ENCODE data around the gene NAA60. TPM values are rescaled to one million over a fixed set of nuclear protein-coding genes. Genes with fewer than 3 reads are reported as not detected.

Gene NAA60
- 10 to 100 TPM; 20.0 to 27.1 TPM for total RNA-seq

DNA sequence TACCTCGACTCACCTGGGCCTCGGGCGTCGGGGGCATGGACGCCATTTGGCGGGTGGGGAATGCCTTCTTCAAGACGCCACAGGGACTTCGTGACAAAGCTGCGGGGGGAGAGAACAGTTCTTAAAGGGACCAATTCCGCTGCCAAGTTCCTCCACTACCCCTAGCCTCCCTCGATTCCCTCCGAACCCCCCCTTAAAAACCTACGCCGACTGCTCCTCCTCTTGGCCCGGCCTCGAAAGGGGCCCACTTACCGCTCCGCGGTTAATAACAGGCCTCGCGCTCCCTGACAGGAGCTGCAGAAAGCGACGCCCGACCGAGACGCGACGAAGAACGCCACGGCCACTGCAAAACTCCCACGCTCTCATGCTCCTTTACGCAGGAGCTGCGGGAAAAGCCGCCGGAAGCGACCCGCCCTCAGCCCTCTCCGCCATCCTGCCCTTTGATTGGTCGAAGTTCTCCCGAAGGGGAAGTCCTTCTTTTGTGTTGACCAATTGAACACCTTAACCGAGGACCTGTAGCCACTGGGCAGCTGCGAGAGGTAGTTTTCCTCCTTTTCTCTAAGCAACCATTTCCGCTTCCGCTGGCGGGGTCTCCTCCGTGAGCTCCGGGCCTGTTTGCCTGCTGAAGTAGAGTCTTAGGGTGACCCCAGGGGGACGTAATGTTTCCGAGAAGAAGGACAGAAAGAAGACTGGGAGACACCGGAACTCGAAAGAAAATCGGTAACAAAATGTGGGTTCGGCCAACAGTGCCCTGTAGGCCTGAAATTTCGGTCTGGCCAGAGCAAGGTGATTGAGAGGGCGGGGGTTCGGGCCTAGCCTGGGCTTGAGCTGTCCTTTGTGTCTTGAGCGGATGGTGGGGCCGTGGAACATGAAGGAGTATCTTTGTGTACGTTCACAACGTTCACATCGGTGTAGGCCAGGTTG is at the start of gene NAA60, which contains the start of gene ZNF597:
Gene NAA60, plus strand, starts transcription at position 573 of the 924 bp plus-strand sequence. CDS start 32,548 bp downstream, outside the sequence.
Gene ZNF597, minus strand, starts transcription at position 397 of the 924 bp plus-strand sequence. Its CDS starts 351 bp downstream, at position 46.
- CTCF ChIA-PET, result interaction anchor here (0.6 to 1.1 kb wide), 5 partner anchors 9 to 128 kb away, joined by 3 to 4 read pairs (median 3); partner anchors contain the start of gene CLUAP1
- H3K27ac Mint-ChIP-seq, result peak within 1 kb of the TSS; percentile 93
- peaks cover 25% of the 10 kb centered on the region for H3K36me3 Mint-ChIP-seq (ENCODE audit: low read depth)
- peaks cover 23% of the 10 kb centered on the region for H3K4me1 Mint-ChIP-seq (ENCODE audit: low read depth)
- peaks cover 9% of the 10 kb centered on the region for H3K9me3 Mint-ChIP-seq
- H3K4me3 Mint-ChIP-seq, result peak within 1 kb of the TSS; percentile 95
- DNase-seq, result peak; percentile 87
- intact Hi-C loops (cut with micrococcal nuclease), result loop anchor here (1.0 to 2.0 kb wide), 3 partner anchors 14 to 79 kb away; partner anchors contain the start of genes ZNF174 and ZSCAN32
- H3K27me3 Mint-ChIP-seq (ENCODE audit: low read depth), result no peaks in the 10 kb centered on the region

DNA sequence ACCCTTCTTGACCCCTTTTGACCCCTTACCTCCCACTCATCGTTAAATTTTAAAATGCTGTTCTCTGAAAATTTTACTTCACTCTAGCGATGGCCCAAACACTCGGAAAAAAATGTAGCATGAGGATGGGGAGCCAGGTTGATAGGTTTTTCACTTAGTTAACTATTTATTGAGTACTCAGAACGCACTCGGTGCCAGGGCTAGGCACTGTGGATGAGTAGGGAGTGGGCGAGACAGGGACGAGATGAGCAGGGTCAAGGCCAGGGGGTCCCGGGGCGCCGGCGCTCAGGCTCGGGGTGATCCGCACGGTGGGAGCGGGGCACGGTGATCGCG is 43.1 kb upstream of the NAA60 start:
- Mint-ChIP-seq H3K36me3 (ENCODE audit: low read depth) (peaks cover 62% of the 10 kb centered on the region), H3K9me3 (peaks cover 22% of the 10 kb centered on the region), H3K4me1 (ENCODE audit: low read depth) (peaks cover 39% of the 10 kb centered on the region), H3K27ac (peak overlapping the region; percentile 31), H3K4me3 (peak overlapping the region; percentile 86), H3K27me3 (ENCODE audit: low read depth) (no peaks in the 10 kb centered on the region)
- DNase-seq, result no peak
- CTCF ChIA-PET, result interaction anchor here (1.0 kb wide), 1 partner anchor 59 kb away, joined by 3 read pairs; no protein-coding TSS in a partner anchor
- intact Hi-C loops (cut with micrococcal nuclease), result loop anchor here (2.0 to 5.0 kb wide), 2 partner anchors 56 to 213 kb away; partner anchors contain the start of gene OR1F1

DNA sequence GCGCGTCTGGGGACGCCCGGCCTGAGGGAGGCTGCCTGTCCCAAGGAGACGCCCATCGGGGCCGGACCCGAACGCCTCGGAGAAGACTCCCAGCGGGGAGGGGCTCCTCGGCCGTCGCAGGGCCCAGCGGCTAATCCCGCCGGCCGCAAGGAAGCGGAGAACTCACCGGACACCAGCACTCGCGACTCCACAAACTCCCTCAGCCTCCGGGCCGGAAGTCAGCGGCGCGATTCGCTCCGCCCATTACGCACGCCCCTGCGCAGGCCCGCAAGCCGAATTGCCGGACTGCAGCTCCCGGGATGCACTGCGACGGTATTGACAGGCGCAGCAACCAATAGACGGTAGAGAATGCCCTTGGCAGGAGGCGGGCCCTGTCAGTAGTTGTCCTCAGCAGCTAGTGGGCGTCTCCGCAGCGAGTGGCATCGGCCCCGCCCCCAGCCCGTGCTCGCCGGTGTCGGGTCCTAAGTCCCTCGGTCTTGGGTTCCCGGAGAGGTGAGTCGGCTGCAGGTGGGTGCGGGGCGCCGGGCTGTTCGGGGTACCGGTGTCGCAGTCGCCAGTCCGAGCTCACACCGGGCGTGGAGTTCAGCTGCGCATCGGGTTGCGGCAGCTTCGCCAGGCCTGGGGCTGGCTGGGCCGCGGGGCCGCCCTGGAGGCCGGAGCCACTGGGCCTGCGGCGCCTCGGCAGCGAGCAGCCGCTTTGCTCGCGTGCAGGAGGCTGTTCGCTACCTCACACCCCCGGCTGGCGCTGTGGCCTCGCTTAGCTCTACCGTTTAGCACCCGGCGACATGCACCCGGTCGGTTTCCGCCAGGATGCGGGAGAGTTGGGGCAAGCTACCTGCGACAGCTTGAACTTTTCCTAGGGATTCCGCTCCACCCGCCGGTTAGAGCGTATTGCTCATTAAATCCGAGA is 42.4 kb upstream of the NAA60 start, which contains the start of the genes ZNF174 and ZSCAN32:
Gene ZNF174, plus strand, starts transcription at position 437 of the 910 bp plus-strand sequence. CDS start 790 bp downstream, outside the sequence.
Gene ZSCAN32, minus strand, starts transcription at position 226 of the 910 bp plus-strand sequence. CDS start 3,447 bp downstream, outside the sequence.
- peaks cover 26% of the 10 kb centered on the region for H3K9me3 Mint-ChIP-seq
- peak; percentile 99 for DNase-seq
- intact Hi-C loops (cut with micrococcal nuclease), result loop anchor here (1.0 to 5.0 kb wide), 9 partner anchors 36 to 267 kb away; partner anchors contain the start of genes NAA60, OR1F1, ZNF200 and ZNF263
- peak within 1 kb of the TSS; percentile 86 for H3K4me3 Mint-ChIP-seq
- no peaks in the 10 kb centered on the region for H3K27me3 Mint-ChIP-seq (ENCODE audit: low read depth)
- H3K27ac Mint-ChIP-seq, result peak within 1 kb of the TSS; percentile 75
- CTCF ChIA-PET, result no interaction called here
- peaks cover 60% of the 10 kb centered on the region for H3K36me3 Mint-ChIP-seq (ENCODE audit: low read depth)
- peaks cover 39% of the 10 kb centered on the region for H3K4me1 Mint-ChIP-seq (ENCODE audit: low read depth)

DNA sequence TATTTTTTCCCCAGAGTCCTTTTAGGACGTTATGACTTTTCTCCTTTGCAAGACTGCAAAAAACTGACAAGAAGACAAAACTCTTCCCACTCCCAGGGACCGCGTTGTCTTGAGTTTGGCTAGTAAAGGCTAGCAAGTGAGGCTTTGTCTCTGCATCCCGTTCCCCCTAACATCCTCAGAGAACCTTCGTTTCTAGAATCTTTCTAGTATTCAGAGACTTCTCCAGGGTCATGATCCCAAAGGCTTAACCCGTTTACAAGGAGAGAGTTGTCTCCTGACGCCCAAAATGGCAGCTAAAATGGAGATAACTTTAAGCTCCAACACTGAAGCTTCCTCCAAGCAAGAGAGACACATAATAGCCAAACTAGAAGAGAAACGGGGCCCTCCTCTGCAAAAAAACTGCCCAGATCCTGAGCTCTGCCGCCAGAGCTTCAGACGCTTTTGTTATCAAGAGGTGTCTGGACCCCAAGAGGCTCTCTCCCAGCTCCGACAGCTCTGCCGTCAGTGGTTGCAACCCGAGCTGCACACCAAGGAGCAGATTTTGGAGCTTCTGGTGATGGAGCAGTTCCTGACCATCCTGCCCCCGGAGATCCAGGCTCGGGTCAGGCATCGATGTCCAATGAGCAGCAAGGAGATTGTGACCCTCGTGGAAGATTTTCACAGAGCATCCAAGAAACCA is 41.6 kb upstream of the NAA60 start:
- CTCF ChIA-PET, result interaction anchor here (0.6 kb wide), 1 partner anchor 39 kb away, joined by 3 read pairs; no protein-coding TSS in a partner anchor
- intact Hi-C loops (cut with micrococcal nuclease), result loop anchor here (1.0 to 5.0 kb wide), 9 partner anchors 37 to 268 kb away; partner anchors contain the start of genes NAA60, OR1F1, ZNF200 and ZNF263
- Mint-ChIP-seq H3K27me3 (ENCODE audit: low read depth) (no peaks in the 10 kb centered on the region), H3K4me3 (peak overlapping the region; percentile 86), H3K9me3 (peaks cover 27% of the 10 kb centered on the region), H3K4me1 (ENCODE audit: low read depth) (peaks cover 32% of the 10 kb centered on the region), H3K27ac (peak overlapping the region; percentile 75), H3K36me3 (ENCODE audit: low read depth) (peaks cover 60% of the 10 kb centered on the region)
- DNase-seq, result no peak

DNA sequence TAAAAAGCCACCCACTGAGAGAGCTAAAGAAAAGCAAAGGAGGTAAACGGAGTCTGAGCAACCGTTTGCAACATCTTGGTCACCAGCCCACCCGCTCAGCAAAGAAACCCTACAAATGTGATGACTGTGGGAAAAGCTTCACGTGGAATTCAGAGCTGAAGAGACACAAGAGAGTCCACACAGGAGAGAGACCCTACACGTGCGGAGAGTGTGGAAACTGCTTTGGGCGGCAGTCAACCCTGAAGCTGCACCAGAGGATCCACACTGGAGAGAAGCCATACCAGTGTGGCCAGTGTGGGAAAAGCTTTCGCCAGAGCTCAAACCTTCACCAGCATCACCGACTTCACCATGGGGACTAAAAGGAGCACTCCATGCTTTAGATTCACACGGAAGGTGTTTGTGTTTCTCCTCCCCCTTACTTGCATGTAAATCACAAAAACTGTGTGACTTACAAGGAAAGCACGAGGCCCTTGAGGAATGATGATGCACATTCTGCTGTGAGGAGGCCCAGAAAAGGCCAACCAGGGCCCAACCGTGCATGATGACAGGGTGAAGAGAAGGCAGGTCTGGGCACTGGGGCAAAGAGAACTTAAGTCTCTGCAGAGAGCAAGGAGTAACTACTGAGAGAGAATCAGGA is 34.8 kb upstream of the NAA60 start:
- H3K4me3 Mint-ChIP-seq, result no peak overlapping the region
- H3K36me3 Mint-ChIP-seq (ENCODE audit: low read depth), result peaks cover 66% of the 10 kb centered on the region
- CTCF ChIA-PET, result interaction anchor here (0.7 kb wide), 1 partner anchor 13 kb away, joined by 4 read pairs; no protein-coding TSS in a partner anchor
- peaks cover 62% of the 10 kb centered on the region for H3K9me3 Mint-ChIP-seq
- DNase-seq, result no peak
- H3K4me1 Mint-ChIP-seq (ENCODE audit: low read depth), result peaks cover 5% of the 10 kb centered on the region
- intact Hi-C loops (cut with micrococcal nuclease), result no loop called here
- H3K27me3 Mint-ChIP-seq (ENCODE audit: low read depth), result no peaks in the 10 kb centered on the region
- H3K27ac Mint-ChIP-seq, result no peak overlapping the region

DNA sequence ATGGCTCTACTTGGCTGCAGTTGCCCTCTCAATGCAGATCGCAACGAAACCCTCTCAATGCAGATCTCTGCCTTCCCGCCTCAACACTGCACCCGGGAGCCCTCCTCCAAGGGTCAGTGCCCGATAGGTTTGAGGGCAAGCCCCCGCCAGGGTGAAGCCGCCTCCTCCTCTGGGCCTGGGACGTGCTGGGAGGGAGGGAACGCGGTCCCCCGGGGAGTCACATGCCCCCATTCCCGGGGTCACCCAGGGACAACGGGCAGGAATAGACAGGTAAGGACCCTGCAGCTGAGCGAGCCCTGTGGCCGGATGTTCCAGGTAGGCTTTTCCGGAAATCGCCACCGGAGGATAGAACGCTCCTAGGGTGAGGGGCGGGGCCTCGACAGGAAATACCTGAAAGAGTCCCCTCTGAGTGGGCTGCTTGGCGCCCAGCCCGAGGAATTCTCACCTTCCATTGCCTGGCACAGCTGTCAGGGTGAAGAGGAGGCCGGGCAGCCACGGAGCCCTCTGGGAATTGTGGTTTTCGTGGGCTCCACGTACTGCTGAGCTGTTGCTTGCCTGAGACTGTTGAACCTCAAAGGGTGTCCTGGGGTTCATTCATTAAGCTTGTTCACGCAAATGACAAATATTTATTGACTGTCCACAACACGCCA is 29.6 kb upstream of the NAA60 start:
- no peaks in the 10 kb centered on the region for H3K27me3 Mint-ChIP-seq (ENCODE audit: low read depth)
- CTCF ChIA-PET, result no interaction called here
- intact Hi-C loops (cut with micrococcal nuclease), result no loop called here
- DNase-seq, result no peak
- peaks cover 26% of the 10 kb centered on the region for H3K36me3 Mint-ChIP-seq (ENCODE audit: low read depth)
- peaks cover 44% of the 10 kb centered on the region for H3K9me3 Mint-ChIP-seq
- no peak overlapping the region for H3K4me3 Mint-ChIP-seq
- no peak overlapping the region for H3K27ac Mint-ChIP-seq
- H3K4me1 Mint-ChIP-seq (ENCODE audit: low read depth), result no peaks in the 10 kb centered on the region

DNA sequence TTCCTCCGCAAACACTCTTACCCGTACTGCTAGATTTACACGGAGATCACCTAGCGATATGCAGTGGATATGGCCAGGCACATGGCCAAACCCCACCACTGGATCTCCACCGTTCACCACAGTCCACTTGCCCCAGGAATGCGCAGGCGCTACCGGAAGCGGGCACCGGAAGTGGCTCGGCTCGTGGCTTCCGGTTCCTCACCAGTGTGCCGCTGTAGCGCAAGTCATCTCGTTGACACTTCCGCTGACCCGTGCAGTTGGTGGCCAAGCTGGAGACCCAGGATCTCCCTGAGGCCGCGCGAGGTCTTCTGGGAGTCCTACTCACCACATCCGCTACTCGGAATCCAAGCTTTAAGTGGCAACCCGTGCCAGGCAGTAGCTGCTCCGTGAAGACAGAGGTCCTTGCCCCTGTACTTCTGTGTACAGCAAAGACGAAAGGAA is 11.7 kb upstream of the NAA60 start:
- Mint-ChIP-seq H3K9me3 (peaks cover 8% of the 10 kb centered on the region), H3K4me1 (ENCODE audit: low read depth) (peaks cover 18% of the 10 kb centered on the region), H3K36me3 (ENCODE audit: low read depth) (peaks cover 18% of the 10 kb centered on the region), H3K4me3 (peak overlapping the region; percentile 53), H3K27ac (no peak overlapping the region), H3K27me3 (ENCODE audit: low read depth) (no peaks in the 10 kb centered on the region)
- CTCF ChIA-PET, result interaction anchor here (0.6 to 1.0 kb wide), 2 partner anchors 12 to 40 kb away, joined by 3 to 4 read pairs; partner anchors contain the start of genes NAA60 and ZNF597
- intact Hi-C loops (cut with micrococcal nuclease), result loop anchor here (5.0 kb wide), 1 partner anchor 124 kb away; the partner anchor contains the start of genes TIGD7 and ZNF75A
- DNase-seq, result peak; percentile 73

DNA sequence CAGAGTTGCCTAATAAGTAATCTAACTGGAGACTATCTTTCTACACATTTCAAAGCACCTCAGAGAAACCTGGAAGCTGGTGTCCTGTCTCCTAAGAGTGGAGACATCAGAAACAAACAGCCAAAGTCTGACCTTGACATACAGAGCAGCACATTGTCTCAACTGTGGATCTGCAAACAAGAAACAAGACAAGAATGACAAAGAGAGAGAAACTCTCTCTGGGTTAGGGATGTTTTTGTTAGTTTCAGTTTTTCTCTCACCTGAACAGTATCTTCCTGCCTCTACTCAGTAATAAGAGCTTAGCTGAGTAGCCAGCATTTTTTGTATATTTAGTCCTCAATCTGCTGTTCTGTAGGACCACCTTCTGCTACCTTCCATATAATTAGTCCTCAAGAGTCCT is 9.1 kb upstream of the NAA60 start:
- H3K4me3 Mint-ChIP-seq, result no peak overlapping the region
- no peak overlapping the region for H3K27ac Mint-ChIP-seq

DNA sequence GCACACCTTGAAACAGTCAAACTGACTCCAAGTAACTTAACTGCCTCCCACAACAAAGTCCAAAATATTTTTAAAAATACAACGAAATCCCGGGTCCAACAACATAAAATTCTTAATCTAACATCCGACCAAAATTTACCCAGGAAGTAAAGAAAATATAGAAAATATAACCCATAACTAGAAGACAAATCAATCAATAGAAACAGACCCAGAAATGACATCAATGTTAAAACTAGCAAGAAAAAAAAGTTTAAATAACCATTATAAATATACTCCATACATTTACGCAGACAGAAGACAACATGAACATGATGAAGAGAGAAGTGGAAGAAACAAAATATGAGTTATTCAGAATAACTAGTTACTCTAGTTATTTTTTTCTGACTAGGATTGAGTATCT is 3.8 kb upstream of the NAA60 start:
- CTCF ChIA-PET, result no interaction called here
- intact Hi-C loops (cut with micrococcal nuclease), result no loop called here
- H3K27ac Mint-ChIP-seq, result no peak overlapping the region
- no peak overlapping the region for H3K4me3 Mint-ChIP-seq
- H3K9me3 Mint-ChIP-seq, result peaks cover 9% of the 10 kb centered on the region
- no peak for DNase-seq
- H3K4me1 Mint-ChIP-seq (ENCODE audit: low read depth), result peaks cover 15% of the 10 kb centered on the region
- no peaks in the 10 kb centered on the region for H3K27me3 Mint-ChIP-seq (ENCODE audit: low read depth)
- H3K36me3 Mint-ChIP-seq (ENCODE audit: low read depth), result peaks cover 31% of the 10 kb centered on the region

More for the DNA sequence above, 9.1 kb upstream of the NAA60 start:
- Mint-ChIP-seq H3K27me3 (ENCODE audit: low read depth) (no peaks in the 10 kb centered on the region), H3K4me1 (ENCODE audit: low read depth) (peaks cover 18% of the 10 kb centered on the region), H3K36me3 (ENCODE audit: low read depth) (peaks cover 27% of the 10 kb centered on the region), H3K9me3 (peaks cover 8% of the 10 kb centered on the region)
- CTCF ChIA-PET, result no interaction called here
- DNase-seq, result no peak
- intact Hi-C loops (cut with micrococcal nuclease), result loop anchor here (5.0 kb wide), 1 partner anchor 127 kb away; the partner anchor contains the start of genes TIGD7 and ZNF75A

DNA sequence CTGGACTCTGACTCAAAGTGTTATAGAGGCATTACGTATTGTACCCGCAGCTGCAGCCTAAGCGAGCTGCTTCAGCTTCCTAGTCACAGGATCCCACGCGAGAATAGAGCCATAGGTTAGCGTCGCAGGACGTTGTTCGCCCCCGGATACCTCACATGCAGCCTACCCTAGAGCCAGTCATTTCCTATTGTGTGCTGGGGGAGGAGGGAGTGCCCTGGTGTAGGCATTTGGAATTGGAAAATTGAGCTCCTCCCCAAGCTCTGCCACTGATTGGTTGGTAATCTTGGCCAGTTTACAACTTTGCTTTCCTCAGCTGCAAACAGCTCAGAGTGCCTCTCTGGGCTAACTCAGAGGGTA is 530 bp downstream of the NAA60 start:
- Mint-ChIP-seq H3K27me3 (ENCODE audit: low read depth) (no peaks in the 10 kb centered on the region), H3K9me3 (peaks cover 9% of the 10 kb centered on the region), H3K4me1 (ENCODE audit: low read depth) (peaks cover 23% of the 10 kb centered on the region), H3K27ac (peak overlapping the region; percentile 93), H3K36me3 (ENCODE audit: low read depth) (peaks cover 24% of the 10 kb centered on the region), H3K4me3 (peak overlapping the region; percentile 95)
- peak; percentile 48 for DNase-seq
- CTCF ChIA-PET, result interaction anchor here (0.6 to 1.1 kb wide), 6 partner anchors 9 to 57 kb away, joined by 3 to 4 read pairs (median 4); partner anchors contain the start of gene CLUAP1
- intact Hi-C loops (cut with micrococcal nuclease), result loop anchor here (1.0 kb wide), 1 partner anchor 13 kb away; no protein-coding TSS in a partner anchor

Data from activated naive CD4-positive, alpha-beta T cell treated with anti-CD3 and anti-CD28 coated beads for 36 hours (primary cell).